Fibroblast of lung (primary cell): ENCODE results near the gene HOXC12. TPM values are rescaled to one million over a fixed set of nuclear protein-coding genes. Genes with fewer than 3 reads are reported as not detected.

Experiments
- DNase-seq, 2 donors: peaks; one replicate each; pipeline versions ENCODE4 v3.0.0 to v3.0.0-alpha.2; 2010; ENCODE audit warnings: low read depth in 2 of 2
- H2AFZ ChIP-seq: 2 replicates; pipeline ENCODE4 v1.5.1; 2012; ENCODE audit warnings: low read length, control low read depth, inconsistent platforms
- H3K27ac ChIP-seq: 2 replicates; pipeline ENCODE4 v1.5.1; 2011; ENCODE audit warnings: low read length, control low read depth; ENCODE audit not compliant: insufficient read depth
- H3K27me3 ChIP-seq: 2 replicates; pipeline ENCODE4 v1.5.1; 2011; ENCODE audit warnings: mild to moderate bottlenecking, low read length; ENCODE audit not compliant: control insufficient read depth, insufficient read depth
- H3K36me3 ChIP-seq: 2 replicates; pipeline ENCODE4 v1.5.1; 2011; ENCODE audit warnings: low read length; ENCODE audit not compliant: control insufficient read depth, insufficient read depth
- H3K4me1 ChIP-seq: 2 replicates; pipeline ENCODE4 v1.5.1; 2011; ENCODE audit warnings: low read length; ENCODE audit not compliant: control insufficient read depth, insufficient read depth; ENCODE audit errors: extremely low read depth
- H3K4me2 ChIP-seq: 2 replicates; pipeline ENCODE4 v1.5.1; 2011; ENCODE audit warnings: low read length, control low read depth; ENCODE audit not compliant: insufficient read depth; ENCODE audit errors: extremely low read depth
- H3K4me3 ChIP-seq, 4 experiments: fragments of 200-600 bp in 1 of 4; sonication (generic) in 1 of 4; replicated peaks in 1 of 4; 2 replicates each; pipeline ENCODE4 v1.5.1; 2011 to 2016; ENCODE audit warnings: low read length in 4 of 4, low read depth in 3 of 4, mild to moderate bottlenecking in 3 of 4, control low read depth in 2 of 4, inconsistent platforms in 1 of 4, mixed read lengths in 1 of 4; ENCODE audit not compliant: insufficient read depth in 1 of 4; ENCODE audit errors: control extremely low read depth in 1 of 4
- H3K79me2 ChIP-seq: 2 replicates; pipeline ENCODE4 v1.5.1; 2012; ENCODE audit warnings: mild to moderate bottlenecking, low read length, inconsistent platforms; ENCODE audit not compliant: control insufficient read depth, insufficient read depth
- H3K9ac ChIP-seq: 2 replicates; pipeline ENCODE4 v1.5.1; 2011; ENCODE audit warnings: mild to moderate bottlenecking, low read length, control low read depth; ENCODE audit not compliant: insufficient read depth
- H3K9me3 ChIP-seq: 2 replicates; pipeline ENCODE4 v1.5.1; 2012; ENCODE audit warnings: low read depth, low read length; ENCODE audit not compliant: control insufficient read depth, insufficient read depth
- H4K20me1 ChIP-seq: 2 replicates; pipeline ENCODE4 v1.5.1; 2011; ENCODE audit warnings: low read length; ENCODE audit not compliant: control insufficient read depth, insufficient read depth; ENCODE audit errors: extremely low read depth
- CTCF ChIP-seq, 2 donors: IDR thresholded peaks in 1 of 2; conservative IDR thresholded peaks in 1 of 2; 1 replicate in 1 of 2; 2 replicates in 1 of 2; pipeline ENCODE4 v1.5.1; 2011 to 2012; ENCODE audit warnings: low read length in 2 of 2, control low read depth in 1 of 2, inconsistent platforms in 1 of 2, low read depth in 1 of 2, mild to moderate bottlenecking in 1 of 2
- EZH2 ChIP-seq: IDR thresholded peaks from 2 replicates; pipeline ENCODE4 v1.5.1; 2012; ENCODE audit warnings: low read length, control low read depth, mild to moderate bottlenecking; ENCODE audit errors: missing control alignments
- polyA plus RNA-seq, 2 donors: library from polyadenylated mRNA; depleted of rRNA in 1 of 2; stranded (reverse) in 1 of 2; unstranded in 1 of 2; fragments of >200 nt; gene quantifications; 2 replicates each; pipeline ENCODE4 v1.2.1, GENCODE V29; 2011 to 2012; ENCODE audit warnings: missing spikeins in 1 of 2
- total RNA-seq: library from RNA; depleted of rRNA; stranded (reverse); fragments of >200 nt; gene quantifications from 2 replicates; pipeline ENCODE4 v1.2.1, GENCODE V29; 2014

Gene HOXC12
- total and polyA plus RNA-seq, 2 donors (not counting 1 experiment from before 2014, with no cell fraction given): not detected

GRCh38 chr12:53952871-53953734 lies 1.6 kb upstream of the HOXC12 start:
- H3K36me3 ChIP-seq: no peaks in the 10 kb centered on the region
- H3K79me2 ChIP-seq: no peaks in the 10 kb centered on the region
- H3K27ac ChIP-seq: no peak overlapping the region
- no peaks in the 10 kb centered on the region for H3K9me3 ChIP-seq
- no peak overlapping the region for H2AFZ ChIP-seq
- H3K9ac ChIP-seq: no peak overlapping the region
- peaks cover 2% of the 10 kb centered on the region for H4K20me1 ChIP-seq
- no peak overlapping the region for H3K4me2 ChIP-seq
- TF ChIP-seq EZH2 (peak; percentile 57), CTCF (conservative IDR thresholded peaks at IDR 0.05 in 1 of 2, IDR thresholded peaks at IDR 0.05 in 1 of 2; ENCODE audit: low read depth in 1 of 2, low read length in 2 of 2) (no peak)
- H3K4me3 ChIP-seq: no peak overlapping the region
- no peaks in the 10 kb centered on the region for H3K4me1 ChIP-seq
- DNase-seq: no peak
- peaks cover 92% of the 10 kb centered on the region for H3K27me3 ChIP-seq

GRCh38 chr12:53953831-53954693 lies 641 bp upstream of the HOXC12 start:
- H3K27ac ChIP-seq: no peak overlapping the region
- no peak overlapping the region for H3K4me3 ChIP-seq
- no peaks in the 10 kb centered on the region for H3K9me3 ChIP-seq
- no peaks in the 10 kb centered on the region for H3K36me3 ChIP-seq
- H4K20me1 ChIP-seq: no peaks in the 10 kb centered on the region
- H3K4me2 ChIP-seq: no peak overlapping the region
- TF ChIP-seq EZH2: no peak
- no peak overlapping the region for H3K9ac ChIP-seq
- H3K4me1 ChIP-seq: no peaks in the 10 kb centered on the region
- H3K79me2 ChIP-seq: no peaks in the 10 kb centered on the region
- H2AFZ ChIP-seq: no peak overlapping the region
- no peak for DNase-seq
- H3K27me3 ChIP-seq: peaks cover 95% of the 10 kb centered on the region

- Histone ChIP-seq H3K79me2 (no peaks in the 10 kb centered on the region), H3K9ac (no peak overlapping the region), H3K9me3 (no peaks in the 10 kb centered on the region), H3K27me3 (peaks cover 96% of the 10 kb centered on the region), H2AFZ (no peak overlapping the region), H4K20me1 (no peaks in the 10 kb centered on the region), H3K4me3 (no peak overlapping the region), H3K4me1 (no peaks in the 10 kb centered on the region), H3K36me3 (no peaks in the 10 kb centered on the region), H3K4me2 (no peak overlapping the region), H3K27ac (no peak overlapping the region)
- DNase-seq: no peak
- TF ChIP-seq CTCF (conservative IDR thresholded peaks at IDR 0.05 in 1 of 2, IDR thresholded peaks at IDR 0.05 in 1 of 2; ENCODE audit: low read depth in 1 of 2, low read length in 2 of 2) (no peak), EZH2 (peak; percentile 98)
Measured at GRCh38 chr12:53955036-53955775, 503 bp downstream of the HOXC12 start.
